Inflammatory macrophage treated with lipopolysaccharide for 1 hour (primary cell): ENCODE measurements around the gene SEC16A.
"Not testable (repeated sequence)": the region's sequence is repeated elsewhere in the genome, so short reads cannot be mapped to it uniquely, and the experiment has no call there.

Experiments used
- DNase-seq, 2 donors: peaks; one replicate each; pipeline ENCODE4 v3.0.0-alpha.2; 2020 to 2022

The SEC16A gene

GRCh38 chr9:136437430-136437829 lies 45.4 kb downstream of the SEC16A start:
- no peak for DNase-seq

GRCh38 chr9:136436055-136436634 lies 46.7 kb downstream of the SEC16A start:
- DNase-seq, result no peak

- no peak for DNase-seq
These were observed 48.2 kb downstream of the SEC16A start for GRCh38 chr9:136434580-136435169.

GRCh38 chr9:136433849-136434579 lies 48.8 kb downstream of the SEC16A start:
- no peak for DNase-seq

- DNase-seq, result no peak
These were observed 49.7 kb downstream of the SEC16A start for GRCh38 chr9:136433043-136433715.

- no peak for DNase-seq
These were observed 50.2 kb downstream of the SEC16A start for GRCh38 chr9:136432591-136432990.

GRCh38 chr9:136431782-136432350 lies 51.0 kb downstream of the SEC16A start:
- no peak for DNase-seq

GRCh38 chr9:136430588-136431234 lies 52.1 kb downstream of the SEC16A start:
- no peak for DNase-seq

GRCh38 chr9:136429683-136430491 lies 53.0 kb downstream of the SEC16A start:
- no peak for DNase-seq

- no peak for DNase-seq
These were observed 53.7 kb downstream of the SEC16A start for GRCh38 chr9:136429075-136429628.

- DNase-seq, result no peak
These were observed 56.1 kb downstream of the SEC16A start for GRCh38 chr9:136426787-136427186.

GRCh38 chr9:136425367-136425766 lies 57.5 kb downstream of the SEC16A start:
- not testable (repeated sequence) for DNase-seq

GRCh38 chr9:136424750-136425362 lies 58.0 kb downstream of the SEC16A start:
- no peak for DNase-seq

- DNase-seq, result no peak
These were observed 59.3 kb downstream of the SEC16A start for GRCh38 chr9:136423432-136424146.

- DNase-seq, result no peak
These were observed 60.0 kb downstream of the SEC16A start for GRCh38 chr9:136422876-136423275.

GRCh38 chr9:136421791-136422190 lies 61.0 kb downstream of the SEC16A start:
- DNase-seq, result no peak

- no peak for DNase-seq
These were observed 63.8 kb downstream of the SEC16A start for GRCh38 chr9:136419092-136419420.

- no peak for DNase-seq
These were observed 64.4 kb downstream of the SEC16A start for GRCh38 chr9:136418182-136419091.

- DNase-seq, result no peak
These were observed 65.9 kb downstream of the SEC16A start for GRCh38 chr9:136416914-136417313.

GRCh38 chr9:136416427-136416826 lies 66.4 kb downstream of the SEC16A start:
- no peak for DNase-seq
